GM10847 (cell line): ENCODE results near the gene RNF152.

Experiments
- POLR2A ChIP-seq: IDR thresholded peaks from 2 replicates; pipeline ENCODE4 v1.6.1; 2011; ENCODE audit not compliant: insufficient read length; ENCODE audit errors: extremely low read depth

The RNF152 gene

DNA sequence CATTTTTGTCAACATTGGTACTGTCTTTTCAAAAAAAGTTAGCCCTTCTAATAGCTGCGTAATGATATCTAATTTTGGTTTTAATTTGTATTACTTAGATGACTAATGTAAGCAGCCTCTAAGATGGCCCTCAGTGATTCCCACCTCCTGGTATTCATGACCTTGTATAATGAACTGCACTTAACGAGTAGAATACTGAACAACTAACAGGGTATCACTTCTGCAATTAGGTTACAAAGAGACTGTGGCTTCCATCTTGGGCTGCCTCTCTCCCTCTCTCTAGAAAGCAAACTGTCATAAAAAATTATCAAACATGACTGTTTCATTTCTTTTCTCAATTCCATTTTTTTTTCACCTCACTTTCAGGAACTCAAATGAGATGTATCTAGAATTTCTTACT lies 120.9 kb downstream of the RNF152 start:
- no peak for TF ChIP-seq POLR2A

DNA sequence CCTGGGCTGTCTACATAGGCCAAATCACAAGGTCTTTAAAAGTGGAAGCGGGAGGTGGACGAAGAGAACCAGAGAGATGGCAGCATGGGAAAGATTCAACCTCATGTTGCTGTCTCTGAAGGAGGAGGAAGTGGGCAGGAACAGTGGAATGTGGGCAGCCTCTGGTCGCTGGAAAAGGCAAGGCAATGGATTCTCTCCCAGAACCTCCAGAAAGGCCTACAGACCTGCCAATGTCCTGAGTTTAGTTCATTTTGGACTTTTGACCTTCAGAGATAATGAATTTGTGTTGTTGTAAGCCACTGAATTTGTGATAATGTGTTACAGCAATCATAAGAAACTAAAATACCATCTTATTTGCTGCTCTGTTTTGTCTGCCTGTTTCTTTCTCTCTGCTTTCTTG lies 122.5 kb downstream of the RNF152 start:
- TF ChIP-seq POLR2A = no peak

DNA sequence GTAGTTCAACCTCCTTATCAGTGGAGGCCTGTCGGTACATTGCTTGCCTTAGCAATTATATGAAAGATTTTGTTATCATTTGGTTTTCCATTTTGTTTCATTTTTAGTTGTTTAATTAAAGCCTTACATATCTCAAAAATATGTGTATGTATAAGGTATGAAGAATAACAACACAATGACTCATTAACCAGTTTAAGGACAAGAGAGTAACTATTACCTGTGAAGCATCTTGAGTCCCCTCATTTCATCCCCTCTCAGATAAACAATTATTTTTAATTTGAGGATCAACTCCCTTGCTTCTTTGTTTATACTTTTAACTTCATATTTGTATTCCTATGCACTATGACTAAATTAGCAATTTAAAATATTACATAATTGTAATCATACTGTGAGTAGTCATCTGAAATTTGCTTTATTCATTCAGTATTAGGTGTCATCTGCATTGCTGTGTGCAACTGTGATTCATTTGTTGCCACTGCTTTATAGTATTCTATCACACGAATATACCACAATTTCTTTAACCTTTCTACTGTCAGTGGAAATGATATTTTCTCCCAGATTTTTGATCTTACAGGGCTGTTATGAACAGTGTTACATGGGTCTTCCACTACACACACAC lies 126.4 kb downstream of the RNF152 start:
- TF ChIP-seq POLR2A = no peak

DNA sequence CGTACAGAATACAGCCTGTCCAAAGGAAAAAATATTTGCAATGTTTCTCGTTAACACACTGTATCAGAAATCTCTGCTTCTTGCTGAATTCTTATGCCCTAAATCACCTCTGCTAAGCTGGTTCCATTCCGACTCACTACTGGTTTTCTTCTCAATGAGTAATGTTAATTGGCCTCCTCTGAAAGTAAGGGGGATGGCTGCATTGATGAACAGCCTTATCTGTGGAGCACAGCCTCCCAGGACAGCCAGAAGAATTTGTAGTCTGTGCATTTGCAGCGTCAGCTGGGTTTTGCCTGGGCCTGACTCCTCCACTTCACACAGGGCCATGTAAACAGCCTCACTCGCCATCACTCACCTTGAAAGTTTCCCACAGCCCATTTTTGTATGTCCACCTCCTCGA lies 127.7 kb downstream of the RNF152 start:
- TF ChIP-seq POLR2A = no peak

- TF ChIP-seq POLR2A = no peak
Observed at GRCh38 chr18:61764381-61764780, 128.4 kb downstream of the RNF152 start.

GRCh38 chr18:61761875-61762274 lies 130.9 kb downstream of the RNF152 start:
- TF ChIP-seq POLR2A = no peak
